NCI-H2081 treated with DMSO at 0.1 percent for 48 hours (cell line): ENCODE measurements around the gene ATRN.

ENCODE experiments used
- DNase-seq: peaks from one replicate; lab custom pipeline; 2025; lab: John Stamatoyannopoulos, UW

The ATRN gene

DNA sequence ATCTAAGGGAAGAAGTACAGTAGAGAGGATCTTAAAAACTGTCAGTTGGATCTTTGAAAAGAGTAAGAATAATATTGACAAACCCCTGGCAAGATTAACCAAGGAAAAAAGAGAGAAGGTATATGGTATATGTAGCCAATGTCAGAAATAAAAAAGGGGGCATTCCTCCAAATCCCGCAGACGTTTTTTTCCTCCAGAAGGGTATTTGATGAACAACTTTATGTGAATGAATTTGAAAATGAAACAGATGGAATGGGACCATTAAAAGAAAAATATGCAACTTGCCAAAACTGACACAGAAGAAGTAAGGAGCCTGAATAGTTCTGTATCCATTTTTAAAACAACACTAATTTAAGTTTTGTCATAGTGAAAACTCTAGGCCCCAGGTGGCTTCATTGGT lies 156.7 kb downstream of the ATRN start:
- no peak for DNase-seq

- no peak for DNase-seq
Measured at GRCh38 chr20:3628502-3629314, 157.9 kb downstream of the ATRN start.

GRCh38 chr20:3629893-3630292 lies 159.1 kb downstream of the ATRN start:
- DNase-seq, result no peak

GRCh38 chr20:3630429-3630828 lies 159.6 kb downstream of the ATRN start:
- DNase-seq, result no peak

GRCh38 chr20:3631534-3631933 lies 160.7 kb downstream of the ATRN start:
- no peak for DNase-seq

- DNase-seq, result no peak
Measured at GRCh38 chr20:3632311-3633004, 161.6 kb downstream of the ATRN start.

- no peak for DNase-seq
Measured at GRCh38 chr20:3633913-3634478, 163.2 kb downstream of the ATRN start.

GRCh38 chr20:3635346-3635745 lies 164.5 kb downstream of the ATRN start:
- DNase-seq, result no peak

DNA sequence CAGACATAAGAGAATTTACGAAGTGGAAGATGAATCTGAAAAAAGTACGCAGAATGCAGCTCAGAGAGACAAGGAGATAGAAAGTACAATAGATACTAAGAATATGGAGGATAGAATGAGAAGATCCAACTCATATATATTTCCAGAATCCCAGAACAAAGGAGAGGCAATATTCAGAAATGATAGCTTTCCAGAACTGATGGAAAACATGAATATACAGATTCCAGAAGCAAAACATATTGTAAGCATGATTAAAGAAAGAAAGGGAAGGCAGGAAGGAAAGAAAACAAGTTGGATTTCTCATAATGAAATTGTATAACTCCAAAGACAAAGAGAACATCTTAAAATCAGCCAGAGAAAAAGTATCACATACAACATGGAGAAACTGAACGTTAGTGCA lies 169.4 kb downstream of the ATRN start:
- DNase-seq, result no peak

DNA sequence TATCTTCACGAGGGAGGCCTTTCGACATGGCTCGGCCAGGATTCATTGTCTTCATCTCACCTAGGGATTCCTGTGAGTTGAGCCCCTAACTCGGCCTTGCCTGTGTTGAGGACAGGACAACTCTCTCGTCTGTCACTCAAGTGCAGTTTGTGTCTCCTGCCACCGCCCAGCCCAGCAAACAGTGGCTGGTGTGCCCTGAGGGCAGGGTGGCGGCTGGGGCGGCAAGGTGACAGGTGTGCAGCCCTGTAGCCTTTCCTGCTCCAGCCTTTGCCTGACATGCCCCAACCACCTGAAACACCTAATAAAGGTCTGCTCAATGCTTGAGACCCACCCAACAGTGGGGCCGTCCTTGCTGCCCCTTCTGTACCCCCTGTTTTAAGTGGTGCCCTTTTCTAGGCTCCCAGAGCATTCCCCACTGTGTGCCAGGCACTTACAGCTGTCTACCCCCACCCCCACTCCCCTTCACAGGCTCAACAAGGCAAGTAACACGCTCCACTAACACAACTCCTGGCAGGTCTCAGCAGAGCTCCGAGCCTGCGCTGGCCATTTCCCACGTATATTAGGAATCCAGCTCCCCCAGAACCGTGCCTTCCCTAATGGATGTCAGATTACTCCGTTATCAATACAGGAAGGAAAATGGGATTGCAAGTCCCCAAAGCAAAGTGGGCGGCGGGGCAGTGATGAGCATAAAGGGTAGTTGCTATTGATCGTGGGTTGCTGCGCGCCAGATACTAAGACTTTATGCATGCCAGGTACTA lies 174.7 kb downstream of the ATRN start:
- no peak for DNase-seq

GRCh38 chr20:3646067-3646440 lies 175.2 kb downstream of the ATRN start:
- no peak for DNase-seq

- no peak for DNase-seq
Measured at GRCh38 chr20:3646651-3647050, 175.8 kb downstream of the ATRN start.

DNA sequence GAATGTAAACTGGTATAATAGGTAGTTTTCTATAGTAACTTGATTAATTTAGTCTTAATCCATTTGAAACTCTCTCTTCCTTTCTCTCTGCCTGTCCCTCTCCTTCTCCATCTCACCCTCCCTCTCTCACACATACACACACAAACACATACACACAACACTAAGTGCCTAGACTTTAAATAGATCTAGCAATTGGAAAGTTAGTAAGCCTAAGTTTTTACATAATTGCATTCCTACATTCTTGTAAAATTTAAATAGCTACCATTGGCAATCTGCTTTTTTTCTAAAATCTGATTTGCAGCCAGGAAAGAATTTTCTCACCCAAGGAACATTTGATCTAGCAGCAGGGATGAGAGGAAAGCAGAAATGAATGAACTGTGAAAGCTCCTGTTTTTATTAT lies 176.7 kb downstream of the ATRN start:
- DNase-seq, result no peak

- DNase-seq, result no peak
Measured at GRCh38 chr20:3648951-3649350, 178.1 kb downstream of the ATRN start.

DNA sequence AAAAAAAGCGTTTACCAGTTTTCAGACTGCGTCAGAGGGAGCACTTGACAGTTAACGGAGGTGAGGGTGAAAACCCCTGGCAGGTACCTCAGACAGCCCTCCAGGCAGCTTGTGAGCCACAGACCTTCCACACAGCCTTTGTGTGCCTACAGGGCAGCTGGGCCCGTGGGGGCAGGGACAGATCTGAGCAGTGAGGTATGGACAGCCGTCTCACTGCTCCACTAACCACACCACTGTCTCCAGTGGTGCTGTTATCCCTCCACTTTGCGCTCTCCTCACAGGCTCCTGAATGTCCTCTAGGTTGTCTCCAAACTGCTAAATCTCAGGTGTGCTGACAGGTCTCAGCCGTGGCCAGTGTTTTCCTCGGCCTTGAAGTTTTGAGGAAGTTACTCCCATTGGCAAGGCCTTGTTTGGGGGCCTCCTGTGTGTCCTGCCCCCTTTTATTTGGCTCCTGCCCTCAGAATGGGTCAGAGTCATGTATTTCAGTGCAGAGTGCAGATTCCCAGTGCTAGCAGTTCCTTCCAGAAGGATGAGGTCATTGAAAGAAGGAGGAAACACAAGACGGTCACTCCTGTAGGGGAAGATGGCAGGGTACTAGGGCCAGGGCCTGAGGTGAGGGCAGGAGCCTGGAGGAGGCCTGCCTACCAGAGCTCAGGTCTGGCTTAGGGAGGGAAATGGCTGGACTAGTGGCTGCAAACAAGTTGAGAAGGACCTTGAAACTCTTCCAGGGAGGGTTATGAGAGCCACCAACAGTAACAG lies 180.6 kb downstream of the ATRN start:
- DNase-seq, result no peak

- no peak for DNase-seq
Measured at GRCh38 chr20:3652221-3652620, 181.4 kb downstream of the ATRN start.

DNA sequence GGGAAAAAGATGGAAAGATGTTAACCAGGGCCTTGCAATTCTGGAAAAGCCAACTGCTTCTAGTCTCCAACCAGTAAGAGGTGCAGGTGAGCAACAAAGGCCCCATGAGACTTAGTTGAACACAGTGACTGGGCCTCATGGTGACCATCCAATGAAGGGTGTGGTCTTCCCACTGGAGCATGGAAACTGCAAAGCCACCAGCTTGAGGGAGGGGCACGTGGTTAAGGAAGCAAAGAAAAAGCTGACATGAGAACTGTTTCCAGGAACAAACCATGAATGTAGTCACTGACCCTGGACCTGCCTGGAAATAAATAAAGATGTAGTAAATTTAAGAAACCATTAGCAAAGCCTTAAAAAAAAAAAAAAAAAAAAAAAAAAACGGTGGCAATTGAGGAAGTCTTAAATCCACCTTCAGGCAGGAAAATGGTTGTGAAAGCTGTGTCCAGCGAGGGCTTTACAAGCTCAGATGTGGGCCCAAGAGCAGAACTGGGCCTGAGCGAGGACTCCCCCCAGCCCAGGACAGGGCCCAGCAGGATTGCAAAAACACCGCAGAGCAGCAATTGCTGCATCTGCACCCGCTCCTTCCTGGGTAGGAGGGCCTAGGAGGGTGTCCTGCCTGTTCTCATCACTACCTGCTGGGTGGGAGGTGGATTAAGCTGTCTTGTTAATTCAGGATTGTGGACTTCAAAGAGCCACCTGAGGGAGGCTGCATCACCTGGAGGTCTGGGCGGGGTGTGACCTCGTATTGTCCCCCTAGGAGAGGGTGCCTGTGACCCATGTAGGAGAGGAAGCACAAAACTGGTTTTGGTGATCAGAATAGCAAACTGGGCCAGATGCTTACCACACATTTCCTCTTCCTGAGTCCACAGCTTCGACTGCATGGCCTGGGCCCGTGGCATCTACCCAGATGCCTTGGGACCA lies 182.1 kb downstream of the ATRN start:
- DNase-seq, result no peak

DNA sequence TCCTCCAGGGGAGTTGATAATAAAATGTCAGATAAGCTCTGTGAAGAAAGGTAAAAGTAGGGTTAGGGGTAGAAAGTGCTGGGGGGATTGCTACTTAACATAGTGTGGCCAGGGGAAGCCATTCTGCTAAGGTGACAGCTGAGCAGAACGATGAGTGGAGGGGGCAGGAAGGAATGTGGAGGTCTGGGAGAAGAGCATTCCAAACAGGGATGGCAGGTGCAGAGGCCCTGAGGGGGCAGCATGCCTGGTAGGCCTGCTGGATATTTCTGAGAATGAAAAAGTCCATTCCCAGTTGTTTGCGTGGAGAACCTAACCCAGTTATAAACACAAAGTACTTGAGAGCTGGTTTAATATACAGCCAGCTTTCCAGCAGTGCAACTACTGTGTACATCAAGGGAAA lies 183.1 kb downstream of the ATRN start:
- DNase-seq, result no peak

GRCh38 chr20:3654326-3655130 lies 183.7 kb downstream of the ATRN start:
- DNase-seq, result no peak

DNA sequence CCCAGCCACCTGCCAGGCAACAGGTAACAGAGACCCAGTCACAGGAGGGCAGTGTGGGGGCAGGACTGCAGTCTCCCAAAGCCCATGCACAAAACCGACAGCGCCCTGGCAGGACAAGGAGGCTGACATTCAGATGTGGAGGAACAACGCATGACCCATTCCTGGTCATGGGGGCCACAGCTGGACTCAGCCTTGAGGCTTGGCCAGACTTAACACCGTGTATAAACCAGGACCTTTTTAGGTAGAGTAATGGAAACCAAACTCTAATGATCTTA lies 184.2 kb downstream of the ATRN start:
- no peak for DNase-seq
